NB4 (cell line): ENCODE results near the gene NHS.

Source experiments
- POLR2A ChIP-seq: IDR thresholded peaks from 2 replicates; pipeline ENCODE4 v1.6.1; 2011; ENCODE audit warnings: mild to moderate bottlenecking; ENCODE audit not compliant: insufficient read length; ENCODE audit errors: extremely low read depth
- TF ChIP-seq, protein P1 (sequence below): IDR thresholded peaks from one replicate; pipeline ENCODE4 v1.5.1; 2012; ENCODE audit warnings: low read depth, low read length
- TF ChIP-seq, protein P2 (sequence below): IDR thresholded peaks from 2 replicates; pipeline ENCODE4 v1.6.1; 2011; ENCODE audit warnings: low read depth, low read length

DNA sequence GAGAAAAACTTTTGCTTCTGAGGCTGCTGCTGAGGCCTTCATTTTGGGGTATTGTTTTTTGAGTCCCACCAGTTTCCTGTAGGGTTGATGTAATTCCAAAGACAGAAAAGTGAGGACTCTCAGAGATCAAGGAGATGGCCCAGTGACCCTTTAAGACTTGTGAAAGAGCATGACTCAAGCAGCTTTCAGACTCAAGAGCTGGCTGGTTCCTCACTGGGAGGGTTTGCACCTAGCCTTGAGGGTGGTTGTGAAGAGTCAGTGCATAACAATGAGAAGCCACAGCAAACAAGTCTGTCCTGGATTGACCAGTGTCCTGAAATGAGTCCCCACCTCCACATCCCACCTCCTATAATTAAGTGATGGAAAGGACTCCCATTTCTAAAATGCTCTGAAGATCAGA lies 89.2 kb downstream of the NHS start:
- TF ChIP-seq, protein P1, sequence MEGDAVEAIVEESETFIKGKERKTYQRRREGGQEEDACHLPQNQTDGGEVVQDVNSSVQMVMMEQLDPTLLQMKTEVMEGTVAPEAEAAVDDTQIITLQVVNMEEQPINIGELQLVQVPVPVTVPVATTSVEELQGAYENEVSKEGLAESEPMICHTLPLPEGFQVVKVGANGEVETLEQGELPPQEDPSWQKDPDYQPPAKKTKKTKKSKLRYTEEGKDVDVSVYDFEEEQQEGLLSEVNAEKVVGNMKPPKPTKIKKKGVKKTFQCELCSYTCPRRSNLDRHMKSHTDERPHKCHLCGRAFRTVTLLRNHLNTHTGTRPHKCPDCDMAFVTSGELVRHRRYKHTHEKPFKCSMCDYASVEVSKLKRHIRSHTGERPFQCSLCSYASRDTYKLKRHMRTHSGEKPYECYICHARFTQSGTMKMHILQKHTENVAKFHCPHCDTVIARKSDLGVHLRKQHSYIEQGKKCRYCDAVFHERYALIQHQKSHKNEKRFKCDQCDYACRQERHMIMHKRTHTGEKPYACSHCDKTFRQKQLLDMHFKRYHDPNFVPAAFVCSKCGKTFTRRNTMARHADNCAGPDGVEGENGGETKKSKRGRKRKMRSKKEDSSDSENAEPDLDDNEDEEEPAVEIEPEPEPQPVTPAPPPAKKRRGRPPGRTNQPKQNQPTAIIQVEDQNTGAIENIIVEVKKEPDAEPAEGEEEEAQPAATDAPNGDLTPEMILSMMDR = no peak
- TF ChIP-seq POLR2A = no peak
- TF ChIP-seq, protein P2, sequence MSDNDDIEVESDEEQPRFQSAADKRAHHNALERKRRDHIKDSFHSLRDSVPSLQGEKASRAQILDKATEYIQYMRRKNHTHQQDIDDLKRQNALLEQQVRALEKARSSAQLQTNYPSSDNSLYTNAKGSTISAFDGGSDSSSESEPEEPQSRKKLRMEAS = no peak
